Epithelial cell of proximal tubule (primary cell): Measurements from ENCODE around the gene DGKB. TPM values are rescaled to one million over a fixed set of nuclear protein-coding genes. Genes with fewer than 3 reads are reported as not detected.

Experiments used
- DNase-seq: peaks from one replicate; pipeline ENCODE4 v3.0.0-alpha.2; 2011; ENCODE audit warnings: low read depth
- H3K4me3 ChIP-seq: 2 replicates; pipeline ENCODE4 v1.5.1; 2011; ENCODE audit warnings: low read depth, mild to moderate bottlenecking, low read length
- total RNA-seq: library from RNA; depleted of rRNA; stranded (reverse); fragments of >200 nt; gene quantifications from 2 replicates; pipeline ENCODE4 v1.2.3, GENCODE V29; 2015
- TF ChIP-seq, protein P1 (sequence below): conservative IDR thresholded peaks from 2 replicates; pipeline ENCODE4 v1.5.1; 2012; ENCODE audit warnings: low read depth, mild to moderate bottlenecking, low read length

The DGKB gene
- total RNA-seq, 1 donor from 2014 or later = 0.69 TPM

DNA sequence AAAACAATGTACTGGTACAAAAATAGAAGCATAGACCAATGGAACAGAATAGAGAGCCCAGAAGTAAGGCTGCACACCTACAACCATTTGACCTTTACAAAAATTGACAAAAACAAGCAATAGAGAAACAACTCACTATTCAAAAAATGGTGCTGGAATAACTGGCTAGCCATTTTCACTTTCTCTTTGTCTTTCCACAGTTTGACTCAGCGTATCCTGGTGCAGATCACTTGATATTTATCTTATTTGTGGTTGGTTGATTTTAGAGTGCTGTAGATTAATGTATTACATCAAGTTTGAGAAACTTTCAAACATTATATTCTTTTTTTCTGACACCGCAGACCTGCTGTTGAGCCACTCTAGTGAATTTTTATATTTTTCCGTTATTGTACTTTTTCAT is 381.4 kb downstream of the DGKB start:
- H3K4me3 ChIP-seq = no peak overlapping the region
- no peak for DNase-seq
- TF ChIP-seq, protein P1, sequence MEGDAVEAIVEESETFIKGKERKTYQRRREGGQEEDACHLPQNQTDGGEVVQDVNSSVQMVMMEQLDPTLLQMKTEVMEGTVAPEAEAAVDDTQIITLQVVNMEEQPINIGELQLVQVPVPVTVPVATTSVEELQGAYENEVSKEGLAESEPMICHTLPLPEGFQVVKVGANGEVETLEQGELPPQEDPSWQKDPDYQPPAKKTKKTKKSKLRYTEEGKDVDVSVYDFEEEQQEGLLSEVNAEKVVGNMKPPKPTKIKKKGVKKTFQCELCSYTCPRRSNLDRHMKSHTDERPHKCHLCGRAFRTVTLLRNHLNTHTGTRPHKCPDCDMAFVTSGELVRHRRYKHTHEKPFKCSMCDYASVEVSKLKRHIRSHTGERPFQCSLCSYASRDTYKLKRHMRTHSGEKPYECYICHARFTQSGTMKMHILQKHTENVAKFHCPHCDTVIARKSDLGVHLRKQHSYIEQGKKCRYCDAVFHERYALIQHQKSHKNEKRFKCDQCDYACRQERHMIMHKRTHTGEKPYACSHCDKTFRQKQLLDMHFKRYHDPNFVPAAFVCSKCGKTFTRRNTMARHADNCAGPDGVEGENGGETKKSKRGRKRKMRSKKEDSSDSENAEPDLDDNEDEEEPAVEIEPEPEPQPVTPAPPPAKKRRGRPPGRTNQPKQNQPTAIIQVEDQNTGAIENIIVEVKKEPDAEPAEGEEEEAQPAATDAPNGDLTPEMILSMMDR = no peak

DNA sequence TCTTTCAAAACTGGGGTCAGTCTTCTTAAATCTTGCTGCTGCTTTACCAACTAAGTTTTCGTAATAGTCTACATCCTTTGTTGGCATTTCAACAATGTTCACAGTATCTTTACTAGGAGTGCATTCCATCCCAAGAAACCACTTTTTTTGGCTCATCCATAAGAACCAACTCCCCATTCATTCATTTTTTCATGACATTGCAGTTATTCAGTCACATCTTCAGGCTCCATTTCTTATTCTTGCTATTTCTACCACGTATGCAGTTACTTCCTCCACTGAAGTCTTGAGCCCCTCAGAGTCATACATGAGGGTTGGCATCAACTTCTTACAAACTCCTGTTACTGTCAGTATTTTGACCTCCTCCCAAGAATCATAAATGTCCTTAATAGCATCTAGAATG is 392.3 kb downstream of the DGKB start:
- no peak overlapping the region for H3K4me3 ChIP-seq
- DNase-seq = no peak
- TF ChIP-seq, protein P1 = no peak

DNA sequence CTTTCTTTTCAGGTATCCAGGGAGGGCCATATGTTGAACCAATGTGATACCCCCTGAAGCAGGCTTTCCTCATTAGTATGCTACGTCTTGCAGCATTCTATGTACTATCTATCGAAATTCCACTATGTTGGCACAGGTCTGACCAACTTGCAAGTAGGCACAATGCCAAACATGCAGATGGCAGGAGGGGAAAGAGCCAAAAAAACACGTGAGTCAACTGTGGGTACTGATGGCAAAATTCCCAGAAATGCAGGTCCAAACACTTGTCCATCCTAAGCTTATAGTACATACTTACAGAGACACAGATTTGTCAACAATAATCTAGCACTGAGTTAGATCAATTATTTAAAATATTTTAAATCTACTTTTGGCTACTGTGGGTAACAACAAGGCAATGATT is 394.9 kb downstream of the DGKB start:
- peak; percentile 27 for DNase-seq
- TF ChIP-seq, protein P1 = no peak
- no peak overlapping the region for H3K4me3 ChIP-seq

- DNase-seq = no peak
- TF ChIP-seq, protein P1 = no peak
- no peak overlapping the region for H3K4me3 ChIP-seq
Observed at GRCh38 chr7:14505906-14506305, 396.6 kb downstream of the DGKB start.

GRCh38 chr7:14504134-14504533 is 398.4 kb downstream of the DGKB start:
- no peak overlapping the region for H3K4me3 ChIP-seq
- TF ChIP-seq, protein P1 = no peak
- no peak for DNase-seq

DNA sequence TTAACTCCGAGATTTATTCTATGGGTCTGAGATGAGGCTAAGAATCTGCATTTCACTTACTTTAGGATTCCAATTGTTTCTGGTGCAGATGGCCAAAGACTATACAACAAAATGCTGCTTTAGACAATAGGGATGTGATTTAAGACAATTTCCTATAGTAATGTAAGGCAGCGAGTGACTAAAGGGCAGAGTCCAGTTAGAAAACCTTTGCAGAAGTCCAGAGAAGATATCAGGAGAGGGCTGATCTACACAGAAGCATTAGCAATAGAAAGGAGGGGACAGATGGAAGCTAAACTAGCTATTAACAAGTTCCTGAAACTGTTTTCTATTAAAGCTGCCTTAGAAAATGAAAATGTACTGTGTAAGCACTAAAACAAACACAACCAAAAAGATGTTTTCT is 398.9 kb downstream of the DGKB start:
- no peak for DNase-seq
- TF ChIP-seq, protein P1 = no peak
- H3K4me3 ChIP-seq = no peak overlapping the region

- no peak overlapping the region for H3K4me3 ChIP-seq
- TF ChIP-seq, protein P1 = no peak
- no peak for DNase-seq
Observed at GRCh38 chr7:14501436-14501835, 401.1 kb downstream of the DGKB start.
